NCI-H2081 treated with DMSO at 0.1 percent for 48 hours (cell line): ENCODE measurements around the gene CD27.
"Not testable (repeated sequence)": the region's sequence is repeated elsewhere in the genome, so short reads cannot be mapped to it uniquely, and the experiment has no call there.

ENCODE experiments used
- DNase-seq: peaks from one replicate; lab custom pipeline; 2025; lab: John Stamatoyannopoulos, UW

Gene CD27

GRCh38 chr12:6488240-6488639, 43.5 kb downstream of the CD27 start:
- no peak for DNase-seq

- no peak for DNase-seq
Measured at GRCh38 chr12:6489449-6489848, 44.7 kb downstream of the CD27 start.

- not testable (repeated sequence) for DNase-seq
Measured at GRCh38 chr12:6490673-6491072, 45.9 kb downstream of the CD27 start.

DNA sequence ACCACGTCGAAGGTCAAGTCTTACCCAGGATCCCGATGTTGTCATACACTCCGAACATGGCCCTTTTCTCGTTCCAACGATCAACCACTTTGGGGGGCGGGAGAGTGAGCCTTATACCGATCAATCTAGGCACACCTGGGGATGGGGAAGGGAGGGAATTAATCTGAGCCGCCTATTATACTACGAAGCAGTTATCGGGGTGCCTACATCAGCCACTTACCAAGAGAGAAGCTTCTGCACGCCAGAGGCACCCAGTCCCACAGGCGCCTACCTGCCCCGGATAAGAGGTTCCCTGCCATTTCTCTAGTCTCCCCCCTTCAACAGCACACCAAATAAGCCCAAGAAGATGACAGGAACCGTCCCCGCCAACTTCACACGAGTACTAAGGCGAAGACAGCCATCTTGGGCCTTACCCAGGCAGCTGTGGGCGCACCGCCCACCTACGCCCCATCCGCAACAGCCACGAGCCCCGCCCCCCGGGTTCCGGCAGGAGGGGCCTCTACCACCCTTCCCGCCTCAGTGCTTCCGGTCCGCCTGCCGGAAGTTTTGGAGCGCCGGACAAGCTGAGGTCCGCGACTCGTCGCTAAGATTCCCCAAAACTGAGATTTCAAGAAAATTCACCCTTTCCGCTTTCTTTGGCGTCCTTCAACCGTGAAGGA, 48.2 kb downstream of the CD27 start, which contains the start of gene MRPL51:
MRPL51 (minus strand) TSS at position 425 of the 659 bp plus-strand sequence; CDS start at position 299, 126 bp downstream.
- peak; percentile 74 for DNase-seq

DNA sequence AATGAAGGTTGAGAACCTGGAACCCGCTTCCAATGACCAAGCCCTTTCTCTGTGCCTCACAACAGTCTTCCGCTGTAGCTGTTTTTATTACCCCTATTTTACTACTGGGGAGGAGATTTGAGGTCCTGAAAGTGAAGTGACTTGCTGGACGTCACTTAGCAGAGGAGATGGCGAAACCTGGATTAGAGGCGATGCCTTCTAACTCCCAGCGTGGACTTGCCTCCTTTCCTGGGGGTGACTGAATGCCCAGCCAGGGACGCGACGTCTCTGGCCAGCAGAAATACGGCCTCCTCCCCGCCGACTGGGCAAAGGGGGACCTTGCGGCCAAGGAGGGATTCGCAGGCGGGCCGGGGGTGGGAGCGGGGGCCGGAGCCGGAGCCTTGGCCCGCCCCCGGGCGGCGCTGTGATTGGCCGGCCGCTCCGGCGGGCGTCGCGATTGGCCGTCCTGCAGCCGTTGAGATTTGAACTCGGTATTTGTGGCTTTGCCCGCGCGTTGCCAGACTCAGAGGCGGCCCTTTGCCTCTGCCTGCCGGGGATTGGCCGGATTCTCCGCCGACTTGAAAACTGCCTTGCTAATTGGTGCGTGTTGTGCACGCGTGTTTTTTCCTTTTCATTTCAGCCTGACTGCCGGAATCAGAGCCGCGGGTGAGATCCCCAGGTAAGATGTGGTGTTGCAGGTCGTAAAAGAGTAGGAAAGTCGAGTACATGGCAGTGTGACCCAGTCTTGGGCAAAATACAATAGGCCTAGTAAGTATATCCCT, 48.9 kb downstream of the CD27 start, which contains the start of gene NCAPD2:
NCAPD2 (plus strand) TSS at position 606 of the 761 bp plus-strand sequence. CDS start 997 bp downstream, outside the sequence.
- DNase-seq: peak; percentile 90

GRCh38 chr12:6494258-6494743, 49.5 kb downstream of the CD27 start:
- no peak for DNase-seq

DNA sequence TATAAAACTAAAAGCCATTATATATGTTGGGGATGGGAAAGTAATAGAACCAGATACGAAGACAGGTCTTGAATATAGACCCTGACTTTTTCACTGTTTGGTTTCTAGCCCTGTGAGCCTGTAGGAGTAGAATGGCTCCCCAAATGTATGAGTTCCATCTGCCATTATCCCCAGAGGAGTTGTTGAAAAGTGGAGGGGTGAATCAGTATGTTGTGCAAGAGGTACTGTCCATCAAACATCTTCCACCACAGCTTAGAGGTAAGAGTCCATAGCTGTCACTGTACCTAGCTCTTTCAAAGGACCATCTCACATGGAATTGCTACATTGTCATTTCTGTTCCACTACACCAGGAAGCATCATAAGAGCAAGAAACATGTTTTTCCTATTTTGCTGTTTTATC, 50.2 kb downstream of the CD27 start:
- no peak for DNase-seq

DNA sequence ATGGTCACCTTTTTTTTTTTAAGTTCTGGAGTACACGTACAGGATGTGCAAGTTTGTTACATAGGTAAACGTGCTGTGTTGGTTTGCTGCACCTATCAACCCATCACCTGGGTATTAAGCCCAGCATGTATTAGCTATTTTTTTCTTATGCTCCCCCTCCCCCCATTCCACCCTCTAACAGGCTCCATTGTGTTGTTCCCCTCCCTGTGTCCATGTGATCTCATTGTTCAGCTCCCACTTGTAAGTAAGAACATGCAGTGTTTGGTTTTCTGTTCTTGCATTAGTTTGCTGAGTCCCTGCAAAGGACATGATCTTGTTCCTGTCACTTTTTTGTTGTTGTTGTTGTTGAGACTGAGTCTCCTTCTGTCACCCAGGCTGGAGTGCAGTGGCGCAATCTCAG, 52.5 kb downstream of the CD27 start:
- not testable (repeated sequence) for DNase-seq

DNA sequence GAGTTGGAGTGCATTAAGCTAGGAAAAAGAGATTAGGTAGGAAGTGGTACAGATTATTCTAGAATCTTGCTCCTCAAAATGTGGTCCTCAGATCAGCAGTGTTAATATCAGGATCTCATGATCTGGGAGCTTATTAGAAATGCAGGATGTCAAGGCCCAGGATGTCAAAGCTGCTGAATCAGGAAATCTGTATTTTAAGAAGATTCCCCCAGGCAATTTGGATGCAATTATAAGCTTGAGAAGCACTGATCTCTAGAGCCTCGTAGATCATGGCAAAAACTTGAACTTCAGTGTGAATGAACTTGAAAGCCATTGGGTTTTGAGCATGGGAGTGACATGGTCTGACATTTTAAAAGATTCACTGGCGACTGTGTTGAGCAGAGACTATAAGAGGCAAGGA, 55.7 kb downstream of the CD27 start:
- DNase-seq: no peak
